Inflammatory macrophage treated with lipopolysaccharide for 1 hour (primary cell): ENCODE data around the gene BOC.

Experiments used
- DNase-seq, 2 donors: peaks; one replicate each; pipeline ENCODE4 v3.0.0-alpha.2; 2020 to 2022

BOC gene

GRCh38 chr3:113186566-113186965, 24.8 kb upstream of the BOC start:
- no peak for DNase-seq

GRCh38 chr3:113193288-113193687, 18.1 kb upstream of the BOC start:
- DNase-seq, result no peak

- no peak for DNase-seq
Observed at GRCh38 chr3:113193719-113194118, 17.6 kb upstream of the BOC start.

- DNase-seq, result no peak
Observed at GRCh38 chr3:113194823-113195401, 16.4 kb upstream of the BOC start.

- no peak for DNase-seq
Observed at GRCh38 chr3:113200351-113200750, 11.0 kb upstream of the BOC start.

GRCh38 chr3:113200946-113201345, 10.4 kb upstream of the BOC start:
- DNase-seq, result no peak

GRCh38 chr3:113204371-113204770, 7.0 kb upstream of the BOC start:
- no peak for DNase-seq

- no peak for DNase-seq
Observed at GRCh38 chr3:113205481-113205880, 5.9 kb upstream of the BOC start.

- DNase-seq, result no peak
Observed at GRCh38 chr3:113210604-113211329, 590 bp upstream of the BOC start.

- peak; percentile 53 to 57 for DNase-seq
Observed at GRCh38 chr3:113212150-113212843, 940 bp downstream of the BOC start.

GRCh38 chr3:113212844-113213375, 1.6 kb downstream of the BOC start:
- no peak for DNase-seq

GRCh38 chr3:113213896-113214587, 2.7 kb downstream of the BOC start:
- no peak for DNase-seq

- DNase-seq, result no peak
Observed at GRCh38 chr3:113214917-113215595, 3.7 kb downstream of the BOC start.

GRCh38 chr3:113216393-113216792, 5.0 kb downstream of the BOC start:
- no peak for DNase-seq

- DNase-seq, result no peak
Observed at GRCh38 chr3:113218011-113218680, 6.8 kb downstream of the BOC start.

GRCh38 chr3:113218681-113219045, 7.3 kb downstream of the BOC start:
- no peak for DNase-seq

GRCh38 chr3:113219605-113220300, 8.4 kb downstream of the BOC start:
- DNase-seq, result no peak

GRCh38 chr3:113220721-113221120, 9.4 kb downstream of the BOC start:
- no peak for DNase-seq

- no peak for DNase-seq
Observed at GRCh38 chr3:113221721-113222257, 10.4 kb downstream of the BOC start.

- DNase-seq, result no peak
Observed at GRCh38 chr3:113222451-113223086, 11.2 kb downstream of the BOC start.
